Smooth muscle cell (in vitro differentiated cells): ENCODE results near the gene CCDC159. TPM values are rescaled to one million over a fixed set of nuclear protein-coding genes. Genes with fewer than 3 reads are reported as not detected.
"Not testable (repeated sequence)": the region's sequence is repeated elsewhere in the genome, so short reads cannot be mapped to it uniquely, and the experiment has no call there.

ENCODE experiments used
- DNase-seq: peaks from one replicate; lab custom pipeline; 2025; ENCODE audit not compliant: unreplicated experiment; lab: John Stamatoyannopoulos, UW
- H2AFZ ChIP-seq: fragments of 200-600 bp; sonication (generic); 2 replicates; pipeline ENCODE4 v1.6.0; 2016; ENCODE audit warnings: antibody characterized with exemption, low read depth, mild to moderate bottlenecking
- H3F3A ChIP-seq: fragments of 200-600 bp; sonication (generic); 2 replicates; pipeline ENCODE4 v1.6.0; 2017; ENCODE audit warnings: antibody characterized with exemption, low read depth
- H3K27ac ChIP-seq: fragments of 200-600 bp; sonication (generic); 2 replicates; pipeline ENCODE4 v1.5.1; 2016; ENCODE audit warnings: low read depth, mild to moderate bottlenecking
- H3K27me3 ChIP-seq: fragments of 200-600 bp; sonication (generic); 2 replicates; pipeline ENCODE4 v1.6.1; 2016; ENCODE audit warnings: low read depth, mild to moderate bottlenecking
- H3K36me3 ChIP-seq: fragments of 200-600 bp; sonication (generic); 2 replicates; pipeline ENCODE4 v1.5.1; 2016; ENCODE audit warnings: low read depth
- H3K4me1 ChIP-seq: fragments of 200-600 bp; sonication (generic); 2 replicates; pipeline ENCODE4 v1.5.1; 2016; ENCODE audit warnings: low read depth
- H3K4me2 ChIP-seq: fragments of 200-600 bp; sonication (generic); 2 replicates; pipeline ENCODE4 v1.6.0; 2016; ENCODE audit warnings: mild to moderate bottlenecking
- H3K4me3 ChIP-seq: fragments of 200-600 bp; sonication (generic); 2 replicates; pipeline ENCODE4 v1.5.1; 2016; ENCODE audit warnings: mild to moderate bottlenecking
- H3K79me2 ChIP-seq: fragments of 200-600 bp; sonication (generic); 2 replicates; pipeline ENCODE4 v1.6.0; 2016; ENCODE audit warnings: low read depth, mild to moderate bottlenecking
- H3K9ac ChIP-seq: fragments of 200-600 bp; sonication (generic); 2 replicates; pipeline ENCODE4 v1.6.0; 2016; ENCODE audit warnings: low read depth
- H3K9me3 ChIP-seq: fragments of 200-600 bp; sonication (generic); replicated peaks from 2 replicates; pipeline ENCODE4 v1.5.1; 2016; ENCODE audit warnings: low read depth
- H4K20me1 ChIP-seq: fragments of 200-600 bp; sonication (generic); 2 replicates; pipeline ENCODE4 v1.6.0; 2016; ENCODE audit warnings: low read depth
- CTCF ChIP-seq: fragments of 200-600 bp; sonication (generic); IDR thresholded peaks from 2 replicates; pipeline ENCODE4 v1.5.1; 2017; ENCODE audit warnings: borderline replicate concordance, mild to moderate bottlenecking, antibody characterized with exemption; ENCODE audit not compliant: insufficient read depth, poor library complexity, severe bottlenecking
- WGBS: methylation state at CpG from one replicate; pipeline ENCODE4 v1.1.7; 2016; ENCODE audit warnings: low lambda C conversion rate; 5-methylcytosine and 5-hydroxymethylcytosine counted together
- polyA plus RNA-seq: library from polyadenylated mRNA; unstranded; fragments of >200 nt; fragmentation: Nextera tagmentation; extraction: Ambion mirVana; gene quantifications from 2 replicates; pipeline ENCODE4 v1.2.1, GENCODE V29; 2016
- total RNA-seq: library from RNA; depleted of rRNA; stranded (reverse); fragments of >200 nt; gene quantifications from 2 replicates; pipeline ENCODE4 v1.2.3, GENCODE V29; 2014

The CCDC159 gene
- total and polyA plus RNA-seq, 2 experiments from 2014 or later, result 9.8 to 29.4 TPM

DNA sequence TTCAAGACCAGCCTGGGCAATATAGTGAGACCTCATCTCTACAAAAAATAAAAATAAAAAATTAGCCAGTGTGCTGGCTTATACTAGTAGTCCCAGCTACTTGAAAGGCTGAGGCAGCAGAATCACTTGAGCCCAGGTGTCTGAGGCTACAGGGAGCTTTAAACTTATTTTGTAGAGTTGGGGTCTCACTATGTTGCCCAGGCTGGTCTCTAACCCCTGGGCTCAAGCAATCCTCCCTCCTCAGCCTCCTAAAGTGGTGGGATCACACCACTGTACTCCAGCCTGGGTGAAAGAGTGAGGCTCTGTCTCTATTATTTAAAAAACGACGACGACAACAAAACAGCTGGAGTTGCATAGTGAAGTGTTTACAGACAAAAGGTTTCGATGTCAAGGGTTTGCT, 14.8 kb upstream of the CCDC159 start:
- Histone ChIP-seq H3K4me3 (no peak overlapping the region), H4K20me1 (no peaks in the 10 kb centered on the region), H3K79me2 (no peaks in the 10 kb centered on the region), H3K36me3 (peaks cover 6% of the 10 kb centered on the region), H3K27me3 (no peaks in the 10 kb centered on the region), H3K9me3 (no peaks in the 10 kb centered on the region), H3F3A (no peaks in the 10 kb centered on the region), H3K4me1 (no peaks in the 10 kb centered on the region), H3K27ac (no peak overlapping the region), H2AFZ (no peak overlapping the region), H3K4me2 (no peak overlapping the region), H3K9ac (no peak overlapping the region)
- TF ChIP-seq CTCF, result no peak
- DNase-seq, result no peak
- WGBS, result 92% methylated on average over 4 of the region's 4 CpGs

- Histone ChIP-seq H3K27ac (no peak overlapping the region), H3K9ac (no peak overlapping the region), H3K4me1 (no peaks in the 10 kb centered on the region), H3K4me2 (no peak overlapping the region), H4K20me1 (no peaks in the 10 kb centered on the region), H3K27me3 (no peaks in the 10 kb centered on the region), H3K79me2 (no peaks in the 10 kb centered on the region), H3K4me3 (no peak overlapping the region), H3K9me3 (no peaks in the 10 kb centered on the region), H3F3A (no peaks in the 10 kb centered on the region), H2AFZ (no peak overlapping the region), H3K36me3 (peaks cover 6% of the 10 kb centered on the region)
- 98% methylated on average over 5 of the region's 5 CpGs for WGBS
- TF ChIP-seq CTCF, result no peak
- no peak for DNase-seq
Observed at GRCh38 chr19:11332822-11333221, 13.5 kb upstream of the CCDC159 start.

- H3K4me3 ChIP-seq, H3K27ac ChIP-seq, H3K4me2 ChIP-seq, DNase-seq, H3K9ac ChIP-seq, H3K4me1 ChIP-seq, H3K79me2 ChIP-seq, H4K20me1 ChIP-seq, H3K27me3 ChIP-seq, H2AFZ ChIP-seq, H3F3A ChIP-seq, H3K9me3 ChIP-seq, H3K36me3 ChIP-seq: not testable (repeated sequence)
- 90% methylated on average over 9 of the region's 9 CpGs for WGBS
Observed at GRCh38 chr19:11333838-11334237, 12.5 kb upstream of the CCDC159 start.

DNA sequence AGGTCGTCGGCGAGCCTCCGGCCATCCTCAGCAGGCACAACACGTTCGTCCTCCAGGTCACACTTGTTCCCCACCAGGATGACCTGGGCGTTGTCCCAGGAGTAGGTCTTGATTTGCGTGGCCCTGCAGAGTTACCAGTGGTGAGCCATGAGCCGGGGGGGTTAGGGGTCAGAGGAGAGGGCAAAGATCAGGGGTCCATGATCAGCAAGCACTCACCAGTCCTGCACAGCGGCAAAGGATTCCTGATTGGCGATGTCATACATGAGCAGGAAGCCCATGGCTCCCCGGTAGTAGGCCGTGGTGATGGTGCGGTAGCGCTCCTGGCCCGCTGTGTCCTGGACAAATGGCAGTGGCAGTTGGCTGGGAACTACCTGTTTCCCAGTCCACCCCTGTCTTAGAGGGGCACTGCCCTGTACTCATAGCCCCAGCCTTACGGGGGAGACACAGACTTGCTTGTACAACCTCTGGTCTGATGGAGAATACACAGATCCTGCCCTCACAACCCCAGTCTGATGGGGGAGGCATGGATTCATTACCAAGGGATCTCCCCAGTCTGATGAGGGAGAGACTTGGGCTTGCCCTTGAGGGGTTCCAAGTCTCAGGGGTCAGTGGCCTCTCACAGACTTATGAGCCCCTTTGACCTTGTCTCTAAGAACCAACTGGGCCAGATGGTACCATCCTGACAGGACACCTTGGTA, 10.7 kb upstream of the CCDC159 start:
- Histone ChIP-seq H3K9ac (no peak overlapping the region), H3K27me3 (no peaks in the 10 kb centered on the region), H3K36me3 (peaks cover 6% of the 10 kb centered on the region), H4K20me1 (no peaks in the 10 kb centered on the region), H3F3A (no peaks in the 10 kb centered on the region), H2AFZ (no peak overlapping the region), H3K4me1 (no peaks in the 10 kb centered on the region), H3K4me2 (no peak overlapping the region), H3K27ac (no peak overlapping the region), H3K4me3 (no peak overlapping the region), H3K9me3 (no peaks in the 10 kb centered on the region), H3K79me2 (no peaks in the 10 kb centered on the region)
- DNase-seq, result no peak
- no peak for TF ChIP-seq CTCF
- WGBS, result 99% methylated on average over 17 of the region's 17 CpGs
